DND-41 (cell line): Measurements from ENCODE around the gene GLIS2.

Source experiments
- ATAC-seq: fragments of 200-7000 bp; cut with Tn5 transposase; 3 replicates; pipeline ENCODE4 v1.9.1; 2021; ENCODE audit warnings: low read depth; ENCODE audit not compliant: insufficient read depth
- DNase-seq: peaks from one replicate; pipeline ENCODE4 v3.0.0-alpha.2; 2020
- H2AFZ ChIP-seq: 2 replicates; pipeline ENCODE4 v1.6.0; 2012; ENCODE audit warnings: low read depth, low read length
- H3K27ac ChIP-seq: 2 replicates; pipeline ENCODE4 v1.5.1; 2012; ENCODE audit warnings: low read length, inconsistent platforms
- H3K27me3 ChIP-seq: fragments of 200-600 bp; sonication (generic); 2 replicates; pipeline ENCODE4 v1.6.0; 2012; ENCODE audit warnings: low read length, mild to moderate bottlenecking, inconsistent platforms; ENCODE audit not compliant: insufficient read depth, poor library complexity
- H3K36me3 ChIP-seq: 2 replicates; pipeline ENCODE4 v1.5.1; 2012; ENCODE audit warnings: low read length, inconsistent platforms; ENCODE audit not compliant: insufficient read depth
- H3K4me1 ChIP-seq: 2 replicates; pipeline ENCODE4 v1.5.1; 2012; ENCODE audit warnings: mild to moderate bottlenecking, low read length; ENCODE audit not compliant: insufficient read depth
- H3K4me2 ChIP-seq: 2 replicates; pipeline ENCODE4 v1.6.0; 2012; ENCODE audit warnings: mild to moderate bottlenecking, moderate library complexity, low read length, inconsistent platforms; ENCODE audit not compliant: insufficient read depth
- H3K4me3 ChIP-seq, 2 experiments: fragments of 200-600 bp in 1 of 2; shearing (Covaris generic) in 1 of 2; 2 replicates each; pipeline ENCODE4 v1.5.1; 2012 to 2016; ENCODE audit warnings: inconsistent platforms in 2 of 2, low read length in 2 of 2, mild to moderate bottlenecking in 2 of 2, low read depth in 1 of 2, moderate library complexity in 1 of 2
- H3K79me2 ChIP-seq: 2 replicates; pipeline ENCODE4 v1.6.0; 2012; ENCODE audit warnings: low read length, inconsistent platforms; ENCODE audit not compliant: insufficient read depth
- H3K9ac ChIP-seq: 2 replicates; pipeline ENCODE4 v1.6.0; 2012; ENCODE audit warnings: low read depth, mild to moderate bottlenecking, inconsistent platforms, low read length, moderate library complexity
- H3K9me3 ChIP-seq: 2 replicates; pipeline ENCODE4 v1.5.1; 2012; ENCODE audit warnings: low read length, moderate library complexity, mild to moderate bottlenecking, inconsistent platforms; ENCODE audit not compliant: insufficient read depth, severe bottlenecking
- H4K20me1 ChIP-seq: 2 replicates; pipeline ENCODE4 v1.6.0; 2012; ENCODE audit warnings: low read length; ENCODE audit not compliant: insufficient read depth
- CTCF ChIP-seq: IDR thresholded peaks from 2 replicates; pipeline ENCODE4 v1.5.1; 2012; ENCODE audit warnings: borderline replicate concordance, low read length, moderate library complexity, mild to moderate bottlenecking; ENCODE audit not compliant: poor library complexity, severe bottlenecking; ENCODE audit errors: extremely low read depth
- EZH2 ChIP-seq: IDR thresholded peaks from 3 replicates; pipeline ENCODE4 v1.6.1; 2012; ENCODE audit warnings: borderline replicate concordance, low read depth, mild to moderate bottlenecking, moderate library complexity, low read length, inconsistent platforms; ENCODE audit not compliant: severe bottlenecking

The GLIS2 gene

DNA sequence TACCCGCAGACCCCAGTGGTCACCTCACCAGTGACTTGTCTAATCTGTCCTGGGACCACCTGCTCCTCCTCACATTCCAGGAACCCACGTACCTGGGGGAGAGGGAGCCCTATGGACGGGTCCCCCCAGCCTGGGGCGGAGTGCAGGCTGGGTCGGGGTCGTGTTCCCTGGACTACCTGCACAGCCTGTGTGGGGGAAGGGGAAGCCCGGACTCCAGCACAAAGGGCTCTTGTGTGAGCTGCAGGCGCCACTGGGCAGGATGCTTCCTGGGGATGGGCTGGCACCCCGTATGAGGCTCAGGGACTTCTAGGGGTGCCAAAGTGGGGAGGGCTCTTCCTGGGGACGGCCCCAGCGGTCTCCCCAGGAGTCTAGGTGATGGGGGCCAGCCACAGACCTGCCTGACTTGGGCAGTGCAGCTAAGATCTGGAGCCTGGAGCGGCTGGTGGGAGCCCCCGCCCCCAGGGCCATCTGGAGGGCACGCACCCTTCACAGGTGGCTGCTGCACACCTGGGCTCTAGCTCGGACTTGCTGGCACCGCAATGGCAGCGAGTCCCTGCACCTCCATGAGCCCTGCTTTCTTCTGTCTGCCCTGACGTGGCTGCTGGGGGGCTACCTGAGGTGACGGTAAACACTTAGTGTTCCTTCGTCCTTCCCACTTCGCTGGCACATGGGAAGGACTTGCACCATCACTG, 63.3 kb downstream of the GLIS2 start:
- Histone ChIP-seq H3K9me3 (no peaks in the 10 kb centered on the region), H3K27ac (no peak overlapping the region), H3K4me2 (no peak overlapping the region), H3K9ac (no peak overlapping the region), H3K79me2 (no peaks in the 10 kb centered on the region), H3K4me3 (no peak overlapping the region), H3K36me3 (peaks cover 19% of the 10 kb centered on the region), H3K27me3 (no peaks in the 10 kb centered on the region), H2AFZ (no peak overlapping the region), H3K4me1 (no peaks in the 10 kb centered on the region), H4K20me1 (peaks cover 40% of the 10 kb centered on the region)
- DNase-seq (no peak), ATAC-seq (no peak)
- TF ChIP-seq EZH2 (no peak), CTCF (no peak)

DNA sequence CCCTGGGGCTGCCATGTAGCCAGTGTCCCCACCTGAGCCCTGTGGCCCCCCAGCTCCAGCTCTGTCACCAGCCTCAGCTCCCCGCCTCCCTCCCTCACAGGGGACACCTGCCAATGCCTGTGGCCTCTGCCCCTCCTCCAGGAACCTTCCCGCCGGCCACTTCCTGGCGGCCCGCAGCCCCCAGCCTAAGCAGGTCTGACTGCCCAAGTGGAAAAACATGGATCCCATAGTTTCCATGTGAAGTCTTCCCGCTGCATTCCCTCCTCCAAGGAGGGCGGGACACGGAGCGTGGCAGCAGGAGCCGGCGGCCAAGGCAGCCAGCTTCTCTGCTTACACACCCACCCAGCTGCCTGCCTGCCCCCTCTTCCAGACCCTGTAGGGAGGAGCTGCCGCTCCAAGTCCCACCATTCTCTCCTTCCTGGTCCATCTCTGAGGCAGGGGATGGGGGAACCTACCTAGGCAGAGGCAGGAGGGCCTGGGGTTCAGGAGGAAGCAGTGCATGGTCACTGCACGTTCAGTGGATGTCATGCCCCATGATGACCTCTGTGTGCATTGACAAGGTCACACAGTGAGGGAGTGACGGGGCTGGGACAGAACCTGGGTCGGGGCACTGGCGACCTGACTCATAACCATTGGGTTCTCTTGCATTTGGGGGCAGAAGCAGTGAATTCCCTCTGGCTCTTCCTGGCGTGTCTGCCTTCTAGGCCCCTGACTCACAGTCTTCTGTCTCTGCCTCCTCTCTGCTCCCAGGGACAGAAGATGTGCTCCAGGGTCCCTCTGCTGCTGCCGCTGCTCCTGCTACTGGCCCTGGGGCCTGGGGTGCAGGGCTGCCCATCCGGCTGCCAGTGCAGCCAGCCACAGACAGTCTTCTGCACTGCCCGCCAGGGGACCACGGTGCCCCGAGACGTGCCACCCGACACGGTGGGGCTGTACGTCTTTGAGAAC, 64.5 kb downstream of the GLIS2 start:
- Histone ChIP-seq H3K9ac (no peak overlapping the region), H3K4me1 (no peaks in the 10 kb centered on the region), H3K4me2 (no peak overlapping the region), H3K4me3 (no peak overlapping the region), H3K27ac (no peak overlapping the region), H3K27me3 (no peaks in the 10 kb centered on the region), H3K36me3 (peaks cover 29% of the 10 kb centered on the region), H3K79me2 (no peaks in the 10 kb centered on the region), H4K20me1 (peaks cover 37% of the 10 kb centered on the region), H2AFZ (no peak overlapping the region), H3K9me3 (no peaks in the 10 kb centered on the region)
- TF ChIP-seq EZH2 = no peak
- TF ChIP-seq CTCF = no peak
- DNase-seq (no peak), ATAC-seq (no peak)

- no peak for ATAC-seq
- Histone ChIP-seq H3K36me3 (peaks cover 34% of the 10 kb centered on the region), H3K27ac (no peak overlapping the region), H2AFZ (no peak overlapping the region), H3K79me2 (no peaks in the 10 kb centered on the region), H3K4me2 (no peak overlapping the region), H3K9me3 (no peaks in the 10 kb centered on the region), H3K27me3 (no peaks in the 10 kb centered on the region), H3K9ac (no peak overlapping the region), H4K20me1 (peaks cover 38% of the 10 kb centered on the region), H3K4me1 (no peaks in the 10 kb centered on the region), H3K4me3 (no peak overlapping the region)
- TF ChIP-seq EZH2 = no peak
- TF ChIP-seq CTCF = no peak
- no peak for DNase-seq
These were observed 65.4 kb downstream of the GLIS2 start for GRCh38 chr16:4381072-4381934.
